Mucosa of gallbladder (tissue), 1 donor: Measurements from ENCODE around the gene GTF2IRD1. TPM values are rescaled to one million over a fixed set of nuclear protein-coding genes. Genes with fewer than 3 reads are reported as not detected.
"Not testable (repeated sequence)": the region's sequence is repeated elsewhere in the genome, so short reads cannot be mapped to it uniquely, and the experiment has no call there.

ENCODE experiments used
- DNase-seq: peaks from one replicate; pipeline ENCODE4 v3.0.0-alpha.2; 2020; ENCODE audit warnings: low spot score
- total RNA-seq: library from RNA; stranded (reverse); gene quantifications from one replicate; pipeline ENCODE4 v1.2.1, GENCODE V29; 2021
- donor health status: DM: no; HTN: no; CAD: no.

The GTF2IRD1 gene
- total RNA-seq, 1 donor from 2014 or later, result 28.9 TPM

DNA sequence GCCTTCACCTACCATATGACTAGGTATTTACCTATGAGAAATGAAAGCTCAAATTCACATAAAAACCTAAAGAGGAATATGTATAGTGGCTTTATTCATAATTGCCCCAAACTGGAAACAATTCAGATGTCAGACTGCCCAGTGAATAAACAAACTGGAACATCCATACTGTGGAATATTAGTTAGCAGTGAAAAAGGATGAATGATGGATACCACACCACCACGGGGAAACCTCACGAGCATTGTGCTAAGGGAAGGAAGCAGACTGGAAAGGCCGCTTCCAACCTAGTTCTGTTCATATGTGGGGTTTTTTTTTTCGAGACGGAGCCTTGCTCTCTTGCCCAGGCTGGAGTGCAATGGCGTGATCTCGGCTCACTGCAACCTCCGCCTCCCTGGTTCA lies 16.8 kb downstream of the GTF2IRD1 start:
- DNase-seq, result no peak

DNA sequence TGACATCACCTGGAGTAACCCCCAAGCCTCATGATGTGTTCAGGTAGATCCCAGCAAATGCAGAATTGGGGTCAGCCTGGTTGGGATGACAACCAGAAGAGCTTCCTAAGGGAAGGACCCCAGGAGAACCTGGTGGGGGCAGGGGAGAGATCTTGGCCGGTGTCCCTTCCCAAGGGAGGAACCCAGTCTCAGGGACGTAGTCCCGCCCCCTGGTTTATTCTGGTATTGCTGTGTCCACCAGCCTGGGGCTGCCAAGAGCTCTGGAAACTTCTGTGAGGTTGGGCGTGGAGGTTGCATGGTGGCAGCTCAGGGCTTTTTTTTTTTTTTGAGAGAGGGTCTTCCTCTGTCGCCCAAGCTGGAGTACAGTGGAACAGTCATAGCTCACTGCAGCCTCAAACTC lies 19.4 kb downstream of the GTF2IRD1 start:
- DNase-seq, result no peak

DNA sequence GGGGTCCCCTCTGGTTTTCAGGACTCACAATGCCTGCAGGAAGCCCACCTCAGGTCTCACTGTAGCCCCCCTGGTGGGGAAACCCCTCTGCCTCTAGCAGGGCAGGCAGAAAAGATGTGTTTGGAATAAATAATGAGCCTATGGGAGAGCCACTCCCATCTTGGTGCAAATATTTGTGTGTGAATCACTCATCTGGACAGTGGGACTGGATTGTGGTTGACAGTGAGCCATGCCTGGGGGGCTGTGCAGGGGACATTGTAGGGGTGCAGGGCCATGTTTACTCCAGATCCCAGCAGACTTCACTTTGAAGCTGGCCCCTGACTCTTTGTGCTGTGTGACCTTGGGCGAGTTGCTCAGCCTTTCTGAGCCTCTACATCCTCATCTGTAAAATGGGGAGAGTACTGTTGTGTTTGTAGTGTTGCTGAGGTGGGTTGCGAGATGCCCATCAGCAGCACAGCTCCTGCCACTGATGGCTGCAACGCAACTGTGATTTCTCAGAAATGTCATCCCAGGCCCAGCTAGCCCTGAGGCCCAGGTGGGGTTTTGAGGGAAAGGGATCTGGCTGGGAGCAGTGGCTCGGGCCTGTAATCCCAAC lies 20.7 kb downstream of the GTF2IRD1 start:
- no peak for DNase-seq

DNA sequence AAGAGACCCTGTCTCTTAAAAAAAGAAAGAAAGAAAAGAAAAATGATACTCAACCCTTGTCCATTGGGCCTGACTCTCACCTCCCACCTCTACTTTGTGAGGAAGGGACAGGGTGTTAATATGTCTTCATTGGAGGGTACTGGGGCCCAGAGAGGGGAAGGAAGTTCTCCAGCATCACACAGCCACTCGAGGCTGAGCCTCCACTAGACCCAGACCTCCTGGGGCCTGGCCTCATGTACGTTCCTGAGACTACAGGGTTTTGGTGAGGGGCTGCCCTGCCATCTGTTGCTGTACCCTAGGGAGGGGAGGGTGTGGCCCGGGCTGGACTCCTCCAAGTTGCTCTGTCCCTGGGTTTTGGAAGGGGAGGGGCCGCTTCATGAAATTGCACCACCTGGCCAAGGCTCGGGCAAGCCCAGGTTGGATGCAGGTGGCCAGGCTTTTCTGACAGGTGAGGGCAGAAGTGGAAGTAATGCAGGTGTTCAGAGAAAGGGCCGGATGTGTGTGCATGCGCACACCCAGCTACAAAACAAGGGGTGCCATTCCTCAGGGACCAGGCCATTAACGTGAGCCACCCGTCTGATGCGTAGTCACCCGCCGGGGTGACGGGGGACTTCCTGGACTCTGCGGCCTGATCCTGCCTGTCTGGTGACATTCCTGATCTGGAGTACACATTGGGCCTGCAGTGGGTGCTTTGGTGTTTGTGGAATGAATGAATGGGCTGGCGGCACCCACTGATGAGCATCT lies 21.7 kb downstream of the GTF2IRD1 start:
- DNase-seq, result no peak

- DNase-seq, result no peak
Observed at GRCh38 chr7:74475987-74476350, 22.3 kb downstream of the GTF2IRD1 start.

DNA sequence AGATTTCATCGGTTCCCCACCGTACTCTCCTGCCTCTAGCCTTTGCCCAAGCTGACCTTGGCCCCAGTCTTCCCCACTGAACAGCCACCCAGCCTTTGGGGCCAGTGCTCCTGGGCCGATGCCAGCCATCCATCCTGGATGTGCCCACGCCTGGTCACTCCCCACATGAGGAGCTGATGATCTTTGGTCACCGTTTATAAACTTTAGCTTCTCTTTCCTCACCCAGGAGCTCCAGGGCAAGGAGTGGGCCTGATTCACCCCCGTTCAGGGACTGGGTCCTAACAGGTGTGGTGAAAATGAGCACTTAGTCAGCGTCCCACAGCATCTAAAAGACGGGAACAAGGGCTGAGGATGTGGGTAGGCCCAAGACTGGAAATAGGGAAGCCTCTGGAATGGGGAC lies 22.9 kb downstream of the GTF2IRD1 start:
- no peak for DNase-seq

DNA sequence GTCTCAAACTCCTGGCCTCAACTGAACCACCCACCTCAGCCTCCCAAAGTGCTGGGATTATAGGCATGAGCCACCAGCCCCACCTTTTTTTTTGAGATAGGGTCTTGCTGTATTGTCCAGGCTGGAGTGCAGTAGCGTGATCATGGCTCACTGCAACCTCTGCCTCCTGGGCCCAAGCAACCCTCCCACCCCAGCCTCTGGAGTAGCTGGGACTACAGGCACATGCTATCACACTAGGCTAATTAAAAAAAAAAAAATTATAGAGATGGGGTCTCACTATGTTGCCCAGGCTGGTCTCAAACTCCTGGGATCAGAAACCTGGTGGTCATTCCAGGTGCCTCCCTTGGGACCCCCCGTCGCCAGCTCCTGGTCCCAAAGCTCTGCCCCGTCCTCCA lies 25.0 kb downstream of the GTF2IRD1 start:
- no peak for DNase-seq

DNA sequence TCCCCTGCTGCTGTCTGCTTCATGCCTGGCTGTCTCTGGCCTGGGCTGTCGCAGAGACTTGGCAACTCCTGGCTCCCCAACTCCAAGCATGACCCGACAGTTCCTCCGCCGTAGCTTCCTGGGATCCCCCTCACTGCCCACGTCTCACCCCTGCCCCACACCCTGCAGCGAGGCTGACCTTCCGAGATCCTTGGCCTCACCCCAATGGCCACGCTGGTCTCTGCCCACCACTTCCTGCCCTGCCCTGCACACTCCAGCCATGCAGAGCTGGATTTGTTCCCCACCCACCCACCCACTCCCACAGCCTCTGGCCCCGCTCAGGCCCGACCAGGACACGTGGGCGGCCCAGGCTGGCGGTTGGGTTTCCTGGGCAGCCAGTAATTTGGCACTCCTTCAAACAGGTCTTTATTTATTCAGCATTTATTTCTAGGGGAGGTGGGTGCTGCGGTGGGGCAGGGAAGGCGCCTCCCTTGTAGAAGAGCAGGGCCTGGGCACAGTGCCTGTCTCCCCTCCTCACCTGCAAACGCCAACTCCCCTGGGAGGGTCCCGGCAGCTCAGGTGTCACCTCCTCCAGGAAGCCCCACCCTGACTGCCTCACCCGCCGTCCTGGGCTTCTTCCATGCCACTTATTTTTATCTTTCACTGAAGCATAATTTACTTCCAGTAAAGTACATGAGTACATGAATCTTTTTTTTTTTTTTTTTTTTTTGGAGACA lies 25.5 kb downstream of the GTF2IRD1 start:
- DNase-seq, result no peak

DNA sequence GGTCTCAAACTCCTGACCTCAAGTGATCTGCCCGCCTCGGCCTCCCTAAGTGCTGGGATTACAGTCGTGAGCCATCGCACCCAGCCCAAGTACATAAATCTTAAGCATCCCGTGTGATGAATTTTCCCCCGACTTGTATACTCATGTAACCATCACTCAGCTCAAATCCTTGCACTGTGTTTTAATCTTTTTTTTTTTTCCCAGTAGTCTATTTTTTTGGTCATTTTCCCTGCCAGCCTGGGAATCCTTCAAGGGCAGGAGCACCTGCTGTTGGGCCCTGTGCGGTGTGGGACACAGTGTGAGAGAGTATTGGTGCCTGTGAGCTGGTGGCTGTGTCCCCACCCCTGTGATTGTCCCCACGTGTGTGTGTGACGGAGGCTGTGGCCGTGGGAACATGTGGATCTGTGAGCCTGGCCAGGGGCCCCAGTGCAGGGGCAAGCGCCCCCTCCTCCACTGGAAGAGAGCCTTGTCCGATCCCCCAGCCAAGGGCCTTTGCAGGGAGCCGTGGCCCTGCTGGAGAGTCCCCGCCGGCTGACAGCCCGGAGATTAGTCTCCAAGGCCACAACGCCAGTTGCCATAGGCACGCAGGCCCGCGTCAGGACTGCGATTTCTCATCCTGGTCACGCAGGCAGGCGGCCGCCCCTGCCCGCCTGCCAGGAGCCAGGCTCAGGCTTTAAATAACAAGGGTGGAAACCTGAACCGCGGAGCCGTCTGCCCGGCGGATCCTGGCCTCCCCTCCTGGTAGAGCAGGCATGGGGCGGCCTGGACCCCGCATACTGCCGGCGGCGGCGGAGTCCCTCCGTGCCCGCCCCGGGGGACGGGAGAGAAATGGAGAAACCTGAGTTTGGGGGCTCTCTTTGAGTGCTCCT lies 26.5 kb downstream of the GTF2IRD1 start:
- peak; percentile 79 for DNase-seq

DNA sequence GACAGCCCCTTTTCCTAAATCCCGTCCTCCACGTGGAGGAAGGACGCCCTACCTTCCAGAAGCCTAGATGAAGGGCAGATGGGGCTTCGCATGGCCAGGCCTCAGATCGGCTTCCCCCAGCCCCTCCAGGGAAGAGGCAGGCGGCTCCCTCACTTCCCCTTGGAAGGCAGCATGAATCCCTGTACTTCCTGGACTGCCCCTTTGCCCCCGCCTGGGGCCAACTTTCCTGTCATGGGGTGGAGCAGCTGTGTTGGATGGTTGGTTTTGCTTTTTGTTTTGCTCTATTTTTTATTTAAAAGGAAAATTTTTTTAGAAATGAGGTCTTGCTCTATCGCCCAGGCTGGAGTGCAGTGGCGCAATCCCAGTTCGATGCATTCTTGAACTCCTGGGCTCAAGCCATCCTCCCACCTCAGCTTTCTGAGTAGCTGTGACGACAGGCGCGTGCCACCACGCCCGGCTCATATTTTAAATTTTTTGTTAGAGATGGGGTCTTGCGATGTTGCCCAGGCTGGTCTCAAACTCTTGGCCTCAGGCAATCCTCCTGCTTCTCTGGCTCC lies 27.2 kb downstream of the GTF2IRD1 start:
- DNase-seq, result peak; percentile 31

DNA sequence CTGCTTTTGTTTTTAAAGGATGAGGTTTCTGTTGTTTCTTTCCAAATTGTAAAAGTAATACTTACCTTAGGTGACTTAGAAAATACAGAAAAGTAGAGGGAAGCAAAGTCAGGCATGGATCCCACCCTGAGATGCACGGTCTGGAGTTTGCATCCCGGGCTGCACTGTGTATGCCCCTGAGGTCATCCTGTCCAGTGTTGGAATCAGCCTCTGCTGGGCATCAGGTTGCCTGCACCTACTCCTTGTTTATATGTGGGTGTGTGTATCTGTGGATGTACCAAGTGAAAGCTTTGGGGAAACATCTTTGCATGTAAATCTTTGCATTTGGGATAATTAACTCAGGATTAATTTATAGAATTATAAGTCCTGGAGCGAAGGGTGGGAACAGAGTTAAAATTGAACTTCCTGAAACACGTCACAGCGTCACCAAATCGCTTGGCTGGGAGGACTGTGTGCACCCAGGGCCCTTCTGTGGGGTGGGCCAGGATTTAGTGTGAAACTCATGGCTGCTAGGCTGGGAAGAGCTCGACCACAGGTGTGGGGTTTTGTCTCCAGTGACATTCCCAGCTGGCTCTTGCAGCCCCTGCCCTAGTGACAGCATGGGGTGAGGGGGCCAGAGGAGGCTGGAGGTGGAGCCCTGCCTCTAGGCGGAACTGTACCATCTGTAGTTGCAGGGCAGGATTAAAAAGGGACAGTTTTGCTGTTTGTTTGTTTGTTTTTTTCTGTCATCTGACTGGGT lies 27.9 kb downstream of the GTF2IRD1 start:
- DNase-seq, result no peak

DNA sequence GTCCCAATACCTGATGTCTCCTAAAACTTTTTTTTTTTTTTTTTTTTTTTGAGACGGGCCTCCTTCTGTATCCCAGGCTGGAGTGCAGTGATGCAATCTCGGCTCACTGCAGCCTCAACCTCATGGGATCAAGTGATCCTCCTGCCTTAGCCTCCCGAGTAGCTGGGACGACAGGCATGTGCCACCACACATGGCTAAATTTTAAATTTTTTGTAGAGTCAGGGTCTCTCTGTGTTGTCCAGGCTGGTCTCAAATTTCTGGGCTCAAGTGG lies 28.4 kb downstream of the GTF2IRD1 start:
- DNase-seq, result no peak

DNA sequence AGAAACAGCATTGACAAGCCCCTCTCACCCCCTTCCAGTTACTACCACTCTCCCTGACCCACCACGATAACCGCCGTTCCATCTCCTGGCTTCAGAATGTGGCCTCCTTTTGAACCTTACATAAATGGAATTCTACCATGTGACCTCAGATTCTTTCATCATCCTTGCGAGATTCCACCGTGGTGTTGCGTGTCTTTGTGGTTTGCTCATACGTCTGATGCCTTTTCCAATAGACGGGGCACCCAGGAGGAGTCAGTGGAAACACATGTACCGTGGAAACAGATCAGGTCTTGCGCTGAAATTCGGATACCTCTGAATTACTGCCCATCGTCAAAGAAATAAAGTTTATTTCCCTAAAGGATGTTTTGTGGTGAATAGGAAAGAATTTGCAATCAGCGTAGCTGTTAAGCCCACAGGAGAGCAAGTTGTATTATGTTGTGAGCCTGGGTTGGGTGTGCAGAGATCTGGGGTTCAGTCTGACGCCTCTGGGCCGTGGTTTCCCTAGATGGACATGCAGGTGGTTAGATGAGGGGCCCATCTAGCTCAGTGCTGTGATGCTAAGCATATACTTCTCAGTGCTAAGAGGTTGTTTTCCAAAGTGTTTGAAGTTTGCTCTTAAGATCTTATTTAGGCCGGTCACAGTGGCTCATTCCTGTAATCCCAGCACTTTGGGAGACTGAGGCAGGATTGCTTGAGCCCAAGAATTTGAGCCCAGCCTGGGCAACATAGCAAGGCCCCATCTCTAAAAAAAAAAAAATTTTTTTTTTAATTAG lies 29.1 kb downstream of the GTF2IRD1 start:
- peak; percentile 26 for DNase-seq

DNA sequence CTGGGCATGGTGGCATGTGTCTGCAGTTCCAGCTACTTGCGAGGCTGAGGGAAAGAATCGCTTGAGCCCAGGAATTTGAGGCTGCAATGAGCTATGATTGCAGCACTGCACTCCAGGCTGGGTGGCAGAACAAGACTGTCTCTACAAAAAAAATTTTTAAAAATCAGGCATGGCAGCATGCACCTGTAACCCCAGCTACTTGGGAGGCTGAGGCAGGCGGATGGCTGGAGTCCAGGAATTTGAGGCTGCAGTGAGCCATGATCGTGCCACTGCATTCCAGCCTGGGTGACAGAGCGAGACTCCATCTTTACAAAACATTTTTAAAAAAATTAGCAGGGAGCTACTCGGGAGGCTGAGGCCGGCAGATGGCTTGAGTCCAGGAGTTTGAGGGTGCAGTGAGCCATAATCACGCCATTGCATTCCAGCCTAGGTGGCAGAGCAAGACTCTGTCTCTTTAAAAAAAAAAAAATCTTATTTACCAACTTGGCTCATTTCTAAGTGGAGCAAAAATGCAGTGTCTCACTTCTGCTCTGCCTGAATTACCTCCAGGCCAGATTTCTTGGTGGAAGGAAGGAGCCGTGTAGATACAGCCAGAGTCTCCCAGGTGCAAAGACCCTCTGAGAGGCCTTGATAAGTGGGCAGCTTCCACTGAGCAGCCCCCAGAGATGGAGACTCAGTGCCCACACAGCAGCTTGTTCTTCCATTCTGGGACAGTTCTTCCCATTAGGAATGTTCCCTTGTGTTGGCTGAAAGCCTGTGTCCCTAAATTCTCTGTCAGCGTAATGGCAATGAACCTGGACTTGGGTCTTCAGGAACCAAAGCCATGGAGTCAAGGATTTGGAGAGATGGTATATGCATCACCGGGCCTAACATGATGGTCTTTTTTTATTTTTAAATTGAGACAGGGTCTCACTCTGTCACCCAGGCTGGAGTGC lies 30.0 kb downstream of the GTF2IRD1 start:
- DNase-seq, result no peak

DNA sequence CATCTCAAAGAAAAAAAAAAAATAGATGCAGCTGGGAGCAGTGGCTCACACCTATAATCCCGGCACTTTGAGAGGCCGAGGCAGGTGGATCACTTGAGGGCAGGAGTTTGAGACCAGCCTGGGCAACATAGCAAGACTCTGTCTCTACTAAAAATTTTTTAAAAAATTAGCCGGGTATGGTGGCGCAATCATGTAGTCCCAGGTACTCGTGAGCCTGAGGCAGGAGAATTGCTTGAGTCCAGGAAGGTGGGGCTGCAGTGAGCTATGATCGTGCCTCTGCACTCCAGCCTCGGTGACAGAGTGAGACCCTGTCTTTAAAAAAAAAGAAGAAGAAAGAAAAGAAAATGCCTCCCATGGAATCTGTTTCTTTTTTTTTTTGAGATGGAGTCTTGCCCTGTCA lies 31.9 kb downstream of the GTF2IRD1 start:
- no peak for DNase-seq

DNA sequence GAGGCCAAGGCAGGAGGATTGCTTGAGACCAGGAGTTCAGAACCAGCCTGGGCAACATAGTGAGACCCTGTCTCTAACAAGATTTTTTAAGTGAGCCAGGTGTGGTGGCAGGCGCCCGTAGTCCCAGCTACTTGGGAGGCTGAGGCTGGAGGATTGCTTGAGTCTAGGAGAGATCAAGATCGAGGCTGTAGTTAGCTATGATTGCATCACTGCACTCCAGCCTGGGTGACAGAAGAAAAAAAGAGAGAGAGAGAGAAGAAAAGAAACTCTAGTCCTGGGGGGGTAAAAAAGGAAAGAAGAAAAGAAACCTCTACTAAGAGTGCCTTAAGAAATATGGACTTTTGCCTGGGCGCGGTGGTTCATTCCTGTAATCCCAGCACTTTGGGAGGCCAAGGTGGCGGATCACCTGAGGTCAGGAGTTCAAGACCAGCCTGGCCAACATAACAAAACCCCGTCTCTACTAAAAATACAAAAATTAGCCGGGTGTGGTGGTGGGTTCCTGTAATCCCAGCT lies 34.9 kb downstream of the GTF2IRD1 start:
- DNase-seq, result not testable (repeated sequence)

DNA sequence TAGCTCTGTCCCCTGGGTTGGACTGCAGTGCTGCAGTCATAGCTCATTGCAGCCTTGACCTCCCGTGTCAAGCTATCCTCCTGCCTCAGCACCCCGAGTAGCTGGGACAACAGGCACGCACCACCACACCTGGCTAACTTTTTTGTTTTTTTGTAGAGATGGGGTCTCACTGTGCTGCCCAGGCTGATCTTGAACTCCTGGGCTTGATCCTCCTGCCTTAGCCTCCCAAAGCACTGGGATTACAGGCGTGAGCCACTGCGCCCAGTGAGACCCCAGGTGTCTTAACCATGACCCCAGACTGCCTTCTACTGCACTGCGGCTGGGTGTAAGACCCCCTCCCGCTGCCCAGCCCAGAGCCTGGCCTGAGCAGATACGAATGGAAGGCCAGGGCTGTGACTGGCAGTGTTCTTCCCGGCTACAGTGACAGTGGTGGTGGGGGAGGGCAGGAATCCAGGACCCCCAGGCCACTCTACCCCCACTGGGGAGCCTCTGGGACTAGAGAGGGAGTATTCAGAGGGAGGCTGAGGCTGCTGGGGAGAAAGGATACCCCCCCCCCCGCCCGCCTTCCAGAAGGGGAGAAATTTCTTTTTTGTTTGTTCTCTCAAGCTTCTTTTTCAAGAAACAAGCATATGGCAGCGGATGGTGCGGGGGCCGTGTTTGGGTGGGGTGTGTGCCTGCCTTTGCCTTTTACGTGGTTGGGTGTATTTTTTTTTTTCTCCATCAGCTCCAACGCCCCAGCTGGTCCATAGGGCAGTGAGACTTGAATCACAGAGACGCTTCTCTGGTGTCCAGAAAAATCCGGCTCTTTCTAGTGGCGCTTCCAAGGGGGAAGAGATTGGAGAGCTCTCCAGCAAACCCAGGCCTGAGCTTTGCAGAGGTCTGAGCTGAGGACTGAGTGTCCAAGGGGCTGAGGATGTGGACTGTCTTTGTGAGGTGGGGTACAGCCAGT lies 36.6 kb downstream of the GTF2IRD1 start:
- no peak for DNase-seq

GRCh38 chr7:74491490-74491889 lies 37.8 kb downstream of the GTF2IRD1 start:
- not testable (repeated sequence) for DNase-seq
